A172 (cell line): ENCODE data around the gene TRDN. TPM values are rescaled to one million over a fixed set of nuclear protein-coding genes. Genes with fewer than 3 reads are reported as not detected.
"Not testable (repeated sequence)": the region's sequence is repeated elsewhere in the genome, so short reads cannot be mapped to it uniquely, and the experiment has no call there.

Experiments
- DNase-seq: peaks from one replicate; pipeline ENCODE4 v3.0.0-alpha.2; 2015; ENCODE audit warnings: low spot score
- total RNA-seq: library from RNA; depleted of rRNA; stranded (reverse); fragments of >200 nt; shearing (Covaris generic); gene quantifications from 2 replicates; pipeline ENCODE4 v1.2.3, GENCODE V29; 2014

TRDN gene
- total RNA-seq, 1 experiment from 2014 or later = 0.09 TPM

DNA sequence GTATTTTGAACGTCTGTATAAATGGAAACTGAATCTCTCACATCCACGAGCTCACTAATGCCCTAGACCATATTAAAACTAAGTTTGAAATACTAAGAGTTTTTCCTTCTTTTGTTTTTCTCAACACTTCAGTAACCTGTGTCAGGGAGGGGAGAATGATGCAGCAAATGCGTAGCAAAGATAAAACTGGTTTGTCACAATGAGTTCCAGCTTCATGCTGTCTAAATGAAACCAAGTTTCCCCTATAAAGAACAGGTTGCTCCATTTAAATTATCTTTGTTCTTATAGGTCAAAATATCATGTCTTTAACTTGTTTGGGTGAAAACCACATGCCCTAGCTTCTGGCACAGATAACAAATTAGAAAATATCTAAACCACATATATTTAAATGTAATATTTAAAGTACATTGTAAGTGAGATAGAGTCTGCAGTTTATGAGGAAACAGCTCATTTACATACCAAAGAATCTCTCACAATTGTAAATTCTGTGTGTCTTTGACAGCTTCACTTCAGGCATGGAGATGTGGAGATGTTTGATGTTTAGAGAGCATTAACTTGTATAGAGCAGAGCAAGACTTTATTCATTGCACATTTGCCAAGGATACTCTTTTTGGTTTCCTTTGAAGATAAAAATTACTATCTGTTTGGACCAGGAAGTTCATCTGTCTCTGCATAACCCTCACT, 7.3 kb downstream of the TRDN start:
- DNase-seq = no peak

DNA sequence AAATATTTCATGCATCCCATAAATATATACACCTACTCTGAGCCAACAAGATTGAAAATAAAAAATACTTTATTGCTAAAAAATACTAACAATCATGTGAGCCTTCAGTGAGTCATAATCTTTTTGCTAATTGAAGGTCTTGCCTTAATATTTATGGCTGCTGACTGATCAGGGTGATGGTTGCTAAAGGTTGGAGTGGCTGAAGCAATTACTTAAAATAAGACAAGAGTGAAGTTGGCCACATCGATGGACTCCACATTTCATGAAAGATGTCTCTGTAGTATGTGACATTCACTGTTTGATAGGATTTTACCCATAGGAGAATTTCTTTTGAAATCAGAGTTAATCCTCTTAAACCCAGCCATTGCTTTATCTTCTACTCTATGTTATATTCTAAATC, 11.1 kb downstream of the TRDN start:
- no peak for DNase-seq

DNA sequence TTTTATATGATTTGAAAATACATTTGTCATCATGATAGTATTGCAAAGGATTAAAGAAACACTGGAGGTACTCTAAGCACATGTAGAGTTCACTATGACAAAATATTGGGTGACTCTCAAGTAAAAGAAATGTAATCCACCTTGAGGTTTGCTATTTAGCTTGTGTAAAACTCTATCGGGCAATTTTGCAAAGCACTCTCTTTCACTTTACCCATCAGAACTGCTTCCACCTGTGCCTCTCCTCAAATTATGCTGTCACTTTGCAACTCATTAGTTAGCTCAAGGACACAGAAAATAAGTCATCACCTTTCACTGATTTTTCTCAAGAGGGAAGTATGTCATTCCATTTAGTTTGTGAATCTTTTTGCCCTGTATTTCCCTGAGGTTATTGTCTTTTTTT, 14.0 kb downstream of the TRDN start:
- DNase-seq = no peak

DNA sequence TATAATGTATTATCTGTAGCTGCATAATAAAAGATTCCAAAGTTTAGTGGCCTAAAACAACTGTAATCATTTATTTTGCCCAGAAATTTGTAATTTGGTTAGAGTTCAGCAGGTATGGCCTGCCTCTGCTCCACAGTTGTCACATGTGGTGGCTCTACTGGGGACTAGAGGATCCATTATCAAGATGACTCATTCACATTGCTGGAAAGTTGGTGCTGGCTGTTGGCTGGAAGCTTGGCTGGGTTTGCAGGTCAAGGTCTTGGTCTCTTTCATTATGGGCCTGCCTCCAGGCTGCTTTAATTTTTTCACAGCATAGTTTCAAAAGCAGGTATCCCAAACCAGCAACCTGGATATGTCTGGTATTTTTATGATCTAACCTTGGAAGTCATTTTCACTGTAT, 17.6 kb downstream of the TRDN start:
- no peak for DNase-seq

DNA sequence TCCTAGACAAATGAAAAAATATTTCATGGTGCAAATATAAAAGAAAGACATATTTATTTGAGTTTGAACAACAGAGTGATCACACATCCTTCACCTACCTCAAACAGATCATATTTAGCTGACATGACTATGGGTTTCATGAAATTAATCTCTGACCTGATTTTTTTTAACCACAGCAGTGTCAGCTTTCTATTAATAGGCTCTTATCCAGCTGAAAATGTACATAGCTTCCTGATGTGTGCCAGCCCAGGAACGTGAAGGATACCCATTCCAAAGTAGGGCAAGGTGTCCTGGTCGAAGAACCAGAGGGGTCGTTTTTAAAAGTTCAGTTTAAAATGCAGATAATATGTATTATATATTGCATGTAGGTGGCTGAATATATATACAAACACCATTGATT, 19.8 kb downstream of the TRDN start:
- DNase-seq = no peak

DNA sequence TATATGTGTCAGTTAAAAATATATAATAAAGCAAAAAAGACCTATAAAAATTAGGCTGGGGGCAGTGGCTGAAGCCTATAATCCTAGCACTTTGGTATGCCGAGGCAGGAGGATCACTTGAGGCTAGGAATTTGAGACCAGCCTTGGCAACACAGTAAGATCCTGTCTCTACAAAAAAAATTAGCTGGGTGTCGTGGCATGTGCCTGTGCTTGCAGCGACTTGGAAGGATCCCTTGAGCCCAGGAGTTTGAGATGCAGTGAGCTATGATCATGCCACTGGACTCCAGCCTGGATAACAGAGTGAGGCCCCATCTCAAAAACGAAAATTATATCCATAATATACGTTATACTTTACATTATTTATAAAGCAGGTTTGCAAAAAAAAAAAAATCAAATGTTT, 20.7 kb downstream of the TRDN start:
- no peak for DNase-seq

DNA sequence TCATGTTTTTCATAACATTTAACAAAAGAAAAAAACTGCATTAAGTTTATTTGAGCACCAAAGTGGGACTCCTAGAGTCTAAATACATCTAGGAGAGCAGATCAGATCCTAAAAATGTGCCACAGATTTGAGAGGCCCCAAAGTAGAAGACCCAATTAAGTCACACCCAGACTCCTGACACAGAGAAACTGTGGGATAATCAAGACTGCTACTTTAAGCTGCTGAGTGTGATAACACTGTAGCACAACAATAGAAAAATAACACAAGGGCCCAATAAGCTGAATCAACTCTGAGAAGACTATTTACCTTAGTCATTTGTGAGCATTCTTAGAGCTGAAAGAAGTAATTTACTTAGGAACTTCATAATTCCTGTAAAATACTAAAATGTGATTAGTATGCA, 26.0 kb downstream of the TRDN start:
- no peak for DNase-seq

DNA sequence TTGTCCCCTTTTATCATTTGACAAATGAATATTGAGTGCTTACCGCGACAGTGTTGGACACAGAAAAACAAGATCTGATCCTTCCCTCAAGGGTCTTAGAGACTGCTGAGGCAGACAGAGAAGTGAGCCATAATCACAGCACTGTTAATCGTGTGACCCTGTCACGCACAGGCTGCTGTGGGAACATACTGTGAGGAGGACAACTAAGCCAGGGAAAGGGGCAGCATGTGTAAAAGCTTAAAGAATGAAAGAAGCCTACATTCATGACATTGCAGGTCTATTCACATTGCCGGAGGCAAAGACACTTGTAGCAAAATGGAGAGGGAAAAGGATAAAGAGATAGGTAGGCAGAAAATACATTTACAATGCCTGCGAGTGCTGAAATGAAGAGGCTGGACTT, 32.7 kb downstream of the TRDN start:
- DNase-seq = no peak

DNA sequence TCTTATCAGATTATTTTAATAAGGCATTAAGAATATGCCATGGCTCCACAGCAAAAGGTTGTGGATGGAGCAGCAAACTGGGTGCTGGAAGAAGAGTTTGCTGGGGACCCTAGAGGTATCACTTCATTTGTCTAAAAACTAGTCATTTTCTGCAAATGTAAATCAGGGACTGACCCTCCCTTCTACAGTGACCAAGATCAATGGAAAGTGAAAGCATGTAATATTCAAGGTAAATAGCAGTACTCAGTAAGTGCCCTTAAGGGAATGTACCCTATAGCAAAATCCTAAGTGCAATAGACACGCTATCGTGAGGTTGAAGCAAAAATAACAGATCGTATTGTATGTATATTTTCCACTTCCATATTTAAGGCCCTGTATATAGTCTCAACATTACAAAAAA, 38.7 kb downstream of the TRDN start:
- no peak for DNase-seq

DNA sequence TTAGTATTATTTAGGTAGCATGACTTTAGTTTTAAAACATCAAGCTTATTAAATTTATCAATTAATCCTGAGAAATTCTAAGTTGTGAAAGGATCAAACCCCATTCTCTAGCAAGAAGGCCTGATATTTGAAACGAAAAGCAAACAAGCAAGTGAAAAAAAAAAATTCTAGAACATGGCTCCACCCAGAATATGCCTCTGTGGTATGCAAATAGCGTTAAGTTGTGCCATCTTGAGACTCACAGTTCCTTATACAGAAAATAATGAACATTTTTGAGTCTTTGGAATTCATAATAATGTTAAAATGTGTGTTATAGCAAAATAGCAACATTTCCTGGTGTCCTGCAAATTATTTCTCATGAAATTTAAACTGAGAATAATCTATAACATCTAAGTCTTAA, 42.0 kb downstream of the TRDN start:
- DNase-seq = no peak

DNA sequence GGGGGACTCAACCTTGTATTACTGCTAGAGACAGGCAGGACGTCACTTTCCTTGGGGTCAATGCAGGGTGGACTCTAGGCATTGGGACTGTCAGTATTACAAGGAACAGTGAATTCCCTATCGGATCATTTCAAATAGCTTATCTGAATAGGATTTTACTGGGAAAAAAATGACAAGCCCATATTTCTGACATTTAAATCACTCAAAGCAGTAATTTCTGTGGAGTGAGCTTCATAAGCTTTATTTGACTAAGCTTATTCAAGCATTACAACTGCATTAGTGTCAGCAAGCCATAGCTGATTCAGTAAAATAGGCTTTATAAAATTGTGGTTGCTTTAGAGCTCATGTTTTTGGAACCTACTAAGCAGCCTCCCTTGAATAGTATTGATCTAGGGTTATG, 44.3 kb downstream of the TRDN start:
- no peak for DNase-seq

DNA sequence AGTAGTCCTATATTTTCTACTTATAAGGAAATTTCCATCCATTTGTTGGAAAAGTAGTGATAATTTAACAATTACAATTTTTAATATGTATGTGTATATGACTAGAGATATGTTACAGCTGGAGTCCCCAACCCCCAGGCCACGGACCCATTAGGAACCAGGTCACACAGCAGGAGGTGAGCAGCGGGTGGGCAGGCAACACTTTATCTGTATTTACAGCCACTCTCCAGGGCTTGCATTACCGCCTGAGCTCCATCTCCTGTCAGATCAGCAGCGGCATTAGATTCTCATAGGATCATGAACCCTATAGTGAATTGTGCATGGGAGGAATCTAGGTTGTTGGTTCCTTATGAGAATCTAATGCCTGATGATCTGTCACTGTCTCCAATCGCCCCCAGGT, 46.8 kb downstream of the TRDN start:
- no peak for DNase-seq

DNA sequence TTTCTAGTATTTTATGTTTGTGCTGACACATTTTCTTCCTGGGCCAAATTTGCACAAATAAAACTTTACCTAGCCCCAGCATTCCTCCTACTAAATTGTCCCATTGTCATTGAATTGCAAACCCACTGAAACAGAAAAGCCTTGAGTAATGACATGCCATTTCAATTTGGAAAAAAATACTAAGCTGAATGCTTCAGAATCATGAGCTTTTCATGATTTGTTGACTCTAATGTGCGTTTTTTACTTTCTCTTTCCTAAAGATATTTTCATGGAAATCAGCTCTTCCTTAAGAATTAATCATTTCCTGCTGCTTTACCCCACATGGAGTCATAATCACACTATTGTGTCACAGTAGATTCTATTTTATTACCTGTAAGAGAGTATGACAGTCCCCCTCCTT, 47.4 kb downstream of the TRDN start:
- peak; percentile 1 for DNase-seq

DNA sequence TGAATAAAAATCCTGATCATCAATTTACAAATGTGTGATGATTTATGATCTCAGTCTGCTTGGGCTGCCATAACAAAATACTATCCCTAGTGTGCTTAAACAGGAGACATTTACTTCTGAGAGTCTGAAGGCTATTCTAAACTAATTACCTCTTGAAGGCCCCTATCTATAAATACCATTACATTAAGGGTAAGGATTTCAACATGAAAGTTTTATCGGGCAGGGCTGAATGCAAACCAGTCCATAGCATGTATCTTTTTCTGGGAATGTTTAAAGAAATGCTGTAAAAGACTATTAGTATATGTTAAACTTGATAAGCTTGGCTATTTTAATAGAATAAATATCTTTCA, 48.2 kb downstream of the TRDN start:
- no peak for DNase-seq

DNA sequence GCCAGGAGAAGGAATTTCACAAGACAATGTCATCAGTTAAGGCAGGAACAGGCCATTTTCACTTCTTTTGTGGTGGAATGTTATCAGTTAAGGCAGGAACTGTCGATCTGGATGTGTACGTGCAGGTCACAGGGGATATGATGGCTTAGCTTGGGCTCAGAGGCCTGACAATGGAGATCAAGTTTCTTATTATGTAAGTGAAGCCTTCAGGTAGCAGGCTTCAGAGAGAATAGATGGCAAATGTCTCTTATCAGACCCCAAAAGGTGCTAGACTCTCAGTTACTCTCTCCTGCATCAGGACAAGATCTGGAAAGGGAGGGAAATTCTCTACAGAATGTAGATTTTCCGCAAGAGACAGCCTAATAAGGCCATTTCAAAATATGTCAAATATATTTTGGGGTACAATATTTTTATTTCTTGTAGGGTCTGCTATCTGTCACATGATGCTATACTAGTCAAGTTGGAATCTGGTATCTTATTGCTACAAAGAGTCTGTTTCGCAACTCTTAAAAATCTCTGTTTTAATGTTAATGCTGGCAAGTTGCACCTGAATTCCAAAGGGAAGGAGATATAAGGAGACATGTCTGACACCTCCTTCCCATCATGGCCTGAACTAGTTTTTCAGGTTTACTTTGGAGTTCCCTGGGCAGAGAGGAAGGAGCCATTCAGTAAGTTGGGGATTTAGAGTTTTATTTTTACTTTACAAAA, 48.8 kb downstream of the TRDN start:
- DNase-seq = no peak

DNA sequence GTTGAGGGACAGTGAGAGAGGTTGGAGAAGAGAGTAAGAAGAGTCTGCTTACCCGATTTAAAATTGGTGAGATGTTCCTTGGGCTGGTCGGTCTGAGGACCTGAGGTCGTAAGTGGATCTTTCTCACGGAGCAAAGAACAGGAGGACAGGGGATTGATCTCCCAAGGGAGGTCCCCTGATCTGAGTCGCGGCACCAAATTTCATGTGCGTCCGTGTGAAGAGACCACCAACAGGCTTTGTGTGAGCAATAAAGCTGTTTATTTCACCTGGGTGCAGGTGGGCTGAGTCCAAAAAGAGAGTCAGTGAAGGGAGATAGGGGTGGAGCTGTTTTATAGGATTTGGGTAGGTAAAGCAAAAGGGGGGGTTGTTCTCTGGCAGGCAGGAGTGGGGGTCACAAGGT, 49.3 kb downstream of the TRDN start:
- not testable (repeated sequence) for DNase-seq

DNA sequence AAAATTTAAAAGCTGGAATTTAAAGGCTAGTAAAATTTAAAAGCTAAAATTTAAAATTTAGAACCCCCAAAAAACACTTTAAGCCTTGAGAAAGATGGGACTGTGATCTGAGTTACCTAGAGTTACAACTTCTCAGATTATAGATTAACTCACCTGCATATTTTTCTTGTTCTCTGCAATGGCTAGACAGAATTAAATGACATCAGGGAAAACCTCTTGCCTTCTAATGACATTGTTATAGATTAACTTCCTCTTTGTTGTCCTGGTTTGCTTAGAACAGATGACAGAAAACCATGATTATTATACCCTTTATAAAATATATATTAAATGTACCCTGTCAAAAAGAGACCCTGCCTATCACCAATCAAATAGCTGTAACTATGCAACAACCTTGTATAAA, 56.4 kb downstream of the TRDN start:
- DNase-seq = no peak

DNA sequence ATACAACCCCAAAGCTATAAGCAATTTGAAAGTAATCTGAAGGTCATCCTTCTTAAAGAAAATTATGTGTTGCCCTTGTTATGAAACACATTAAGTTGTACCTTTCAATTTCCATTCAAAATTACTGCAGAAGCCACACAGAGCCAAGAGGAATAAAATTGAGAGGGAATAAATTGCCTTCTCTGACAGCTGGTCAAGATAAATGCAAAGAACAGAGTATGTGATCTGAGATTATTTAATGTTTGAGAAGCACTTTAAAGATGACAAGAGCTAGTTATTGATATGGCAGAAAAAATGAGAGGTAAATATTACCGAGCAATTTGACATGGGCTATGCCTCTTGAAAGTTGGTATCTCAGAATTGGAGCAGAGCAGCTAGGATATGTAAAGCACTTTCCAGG, 61.6 kb downstream of the TRDN start:
- DNase-seq = no peak

DNA sequence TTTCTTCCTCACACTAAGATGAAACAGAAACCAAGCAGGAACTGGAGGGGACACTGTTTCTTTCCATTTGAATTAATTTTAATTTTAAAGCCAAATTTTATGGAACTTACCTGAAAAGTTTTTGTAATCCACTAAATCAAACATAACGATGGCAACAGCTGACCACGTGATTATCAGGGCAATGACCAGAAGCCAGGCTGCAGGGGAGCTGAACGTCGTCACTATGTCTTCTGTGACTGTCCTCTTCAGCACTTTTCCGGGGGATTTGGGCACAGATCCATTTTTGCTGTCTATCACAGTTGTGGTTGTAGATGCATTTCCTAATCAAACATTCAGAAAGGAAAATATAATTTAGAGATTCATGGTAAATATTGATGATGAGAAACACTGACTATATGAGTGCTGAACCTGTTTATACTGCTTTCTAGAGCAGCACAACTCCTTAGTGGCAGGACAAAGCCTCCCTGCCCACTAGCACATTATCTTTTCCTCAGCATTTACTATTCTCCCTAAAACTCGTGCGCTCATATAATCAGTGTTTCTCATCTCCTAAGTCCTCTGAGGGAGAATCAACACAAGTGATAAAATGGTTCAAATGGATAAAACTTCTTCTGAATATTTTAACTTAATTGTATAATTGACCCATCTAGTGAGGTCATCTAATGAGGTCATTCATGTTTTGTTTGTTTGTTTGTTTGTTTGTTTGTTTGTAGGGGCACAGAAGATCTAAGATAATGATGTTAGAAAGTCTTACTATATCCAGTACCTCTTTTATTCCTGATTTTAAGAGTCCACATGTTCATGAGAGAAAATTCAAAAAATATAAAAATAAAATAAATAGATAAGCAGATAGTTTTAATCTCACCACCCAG, 65.7 kb downstream of the TRDN start:
- peak; percentile 12 for DNase-seq

DNA sequence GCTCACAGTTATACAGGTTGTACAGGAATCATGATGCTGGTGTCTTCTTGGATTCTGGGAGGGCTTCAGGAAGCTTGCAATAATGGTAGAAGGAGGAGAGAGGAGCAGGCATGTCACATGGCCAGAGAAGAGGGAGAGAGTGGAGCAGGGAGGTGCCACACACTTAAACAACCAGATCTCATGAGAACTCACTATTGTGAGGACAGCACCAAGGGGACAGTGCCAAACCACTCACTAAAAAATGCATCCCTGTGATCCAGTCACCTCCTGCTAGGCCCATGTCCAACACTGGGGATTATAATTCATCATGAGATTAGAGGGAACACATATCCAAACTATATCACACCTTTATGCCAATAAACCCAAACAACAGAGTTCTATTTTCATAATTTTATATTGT, 67.2 kb downstream of the TRDN start:
- no peak for DNase-seq

DNA sequence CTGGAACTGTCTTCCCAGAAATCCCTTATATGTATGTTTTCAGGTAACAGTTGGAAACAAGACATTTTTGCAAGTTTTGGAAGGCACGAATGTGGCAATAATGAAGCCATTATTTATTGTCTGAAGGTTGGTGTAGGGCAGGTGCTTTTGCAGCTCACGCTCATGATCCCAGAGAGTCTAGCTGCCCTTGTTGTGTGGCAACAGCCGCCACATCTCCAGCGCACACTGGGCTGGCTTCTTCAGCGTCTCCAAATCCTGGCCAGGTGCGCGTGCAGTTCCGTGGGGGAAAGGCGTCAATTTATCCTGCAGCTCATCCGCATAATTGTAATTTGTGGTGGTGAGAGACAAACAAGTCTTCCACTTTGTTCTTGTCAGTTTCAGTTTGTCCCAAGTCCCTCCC, 71.2 kb downstream of the TRDN start:
- DNase-seq = no peak

DNA sequence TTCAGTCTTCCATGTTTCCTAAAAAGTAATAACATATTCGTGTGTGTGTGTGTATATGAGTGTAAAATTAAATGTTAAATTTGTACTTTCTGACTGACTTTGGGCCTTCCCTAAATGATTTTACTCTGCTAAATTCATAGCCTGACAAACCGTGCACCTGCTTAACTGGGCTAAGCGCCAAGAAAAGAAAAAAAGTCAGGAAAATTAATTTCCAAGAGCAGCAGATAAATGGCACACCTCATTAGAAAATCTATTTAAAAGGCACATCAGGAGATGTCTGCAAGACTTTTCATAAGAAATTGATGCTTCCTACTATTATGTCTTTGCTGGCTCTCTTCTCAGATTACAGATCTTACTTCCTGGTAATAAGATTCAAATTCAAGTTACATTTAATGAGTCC, 72.4 kb downstream of the TRDN start:
- DNase-seq = no peak

DNA sequence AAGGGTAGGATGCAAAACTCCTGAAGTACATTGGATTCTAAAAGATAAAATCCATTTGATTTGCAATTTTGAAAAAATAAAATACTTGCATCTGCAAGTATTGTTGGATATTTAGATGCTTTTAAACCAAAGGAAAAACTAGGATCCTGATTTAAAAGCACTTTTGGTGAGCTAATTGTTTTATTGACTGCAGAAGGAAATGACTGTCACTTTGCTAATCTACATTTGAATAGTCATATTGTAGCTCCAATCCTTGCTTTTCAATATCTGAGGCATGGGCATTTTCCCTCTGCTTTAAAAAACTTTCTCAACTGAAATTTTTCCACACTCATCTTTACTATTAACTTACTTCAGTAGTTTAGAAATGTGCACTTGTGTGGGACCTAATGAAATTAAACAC, 74.1 kb downstream of the TRDN start:
- DNase-seq = no peak
